Ectodermal cell (in vitro differentiated cells): ENCODE results near the gene NOD1.

Experiments used
- H3K27ac ChIP-seq: 2 replicates; pipeline ENCODE4 v1.7.0; 2013; ENCODE audit warnings: mild to moderate bottlenecking, low read depth, low read length; ENCODE audit not compliant: insufficient read depth, poor library complexity, severe bottlenecking
- H3K27me3 ChIP-seq: 2 replicates; pipeline ENCODE4 v1.7.0; 2013; ENCODE audit warnings: mild to moderate bottlenecking, low read length; ENCODE audit not compliant: insufficient read depth, control insufficient read depth, poor library complexity, severe bottlenecking
- H3K36me3 ChIP-seq: one replicate; pipeline ENCODE4 v1.7.0; 2013; ENCODE audit warnings: low read length; ENCODE audit not compliant: control insufficient read depth, insufficient read depth
- H3K4me1 ChIP-seq: one replicate; pipeline ENCODE4 v1.7.0; 2013; ENCODE audit warnings: low read length; ENCODE audit not compliant: control insufficient read depth, insufficient read depth
- H3K4me3 ChIP-seq: 2 replicates; pipeline ENCODE4 v1.7.0; 2013; ENCODE audit warnings: low read depth, low read length, control low read depth; ENCODE audit not compliant: insufficient read depth
- H3K9me3 ChIP-seq: 2 replicates; pipeline ENCODE4 v1.7.0; 2013; ENCODE audit warnings: mild to moderate bottlenecking, low read length, moderate library complexity; ENCODE audit not compliant: control insufficient read depth
- WGBS, 2 experiments: methylation state at CpG; one replicate each; pipeline ENCODE4 v1.1.7; 2013; ENCODE audit warnings: missing lambda C conversion rate in 2 of 2; 5-methylcytosine and 5-hydroxymethylcytosine counted together

Gene NOD1

DNA sequence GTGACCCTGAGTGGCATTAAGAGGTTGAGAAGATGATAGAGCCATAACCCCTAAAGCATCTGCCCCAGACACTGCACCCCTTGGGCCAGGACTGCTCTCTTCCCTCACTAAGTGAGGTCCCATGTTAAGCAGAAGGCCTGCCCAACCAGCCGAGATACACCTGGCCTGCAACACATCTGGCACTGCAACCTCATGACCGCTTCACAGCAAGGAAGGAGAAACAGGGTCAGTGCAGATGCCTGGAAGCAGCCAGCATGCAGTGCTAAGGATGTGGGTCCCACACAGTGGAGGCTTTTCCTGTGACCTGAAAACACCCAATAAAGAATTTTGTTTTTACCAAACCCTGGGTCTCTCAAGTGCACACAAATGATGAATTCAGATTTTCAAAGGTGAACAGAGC, 7.4 kb downstream of the NOD1 start:
- Histone ChIP-seq H3K4me1 (peaks cover 12% of the 10 kb centered on the region), H3K27me3 (no peaks in the 10 kb centered on the region), H3K36me3 (no peaks in the 10 kb centered on the region), H3K4me3 (no peak overlapping the region), H3K27ac (no peak overlapping the region), H3K9me3 (no peaks in the 10 kb centered on the region)
- WGBS, 2 experiments: 92 to 96% methylated on average over 2 of the region's 2 CpGs

DNA sequence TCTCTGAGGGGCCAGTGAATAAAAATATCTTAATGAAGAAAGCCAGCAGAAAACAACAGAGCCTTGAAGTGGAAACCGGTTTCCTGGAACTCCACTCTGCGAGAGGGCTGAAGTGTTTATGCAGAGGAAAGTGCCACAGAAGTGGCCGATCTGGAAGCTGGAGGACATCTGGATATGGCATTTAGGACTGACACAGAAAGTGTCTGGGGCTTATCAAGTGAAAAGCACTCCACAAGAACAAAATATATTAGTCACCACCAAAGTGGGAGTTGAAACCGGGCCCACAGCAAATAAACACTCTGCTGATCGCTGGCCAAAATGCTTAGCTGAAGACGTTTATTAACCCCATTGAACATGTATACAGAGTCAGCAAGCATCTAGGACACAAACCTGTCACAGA, 7.8 kb downstream of the NOD1 start:
- Histone ChIP-seq H3K27me3 (no peaks in the 10 kb centered on the region), H3K4me3 (no peak overlapping the region), H3K9me3 (no peaks in the 10 kb centered on the region), H3K4me1 (peaks cover 12% of the 10 kb centered on the region), H3K36me3 (no peaks in the 10 kb centered on the region), H3K27ac (no peak overlapping the region)
- WGBS, 2 experiments: 79 to 85% methylated on average over 6 of the region's 6 CpGs

DNA sequence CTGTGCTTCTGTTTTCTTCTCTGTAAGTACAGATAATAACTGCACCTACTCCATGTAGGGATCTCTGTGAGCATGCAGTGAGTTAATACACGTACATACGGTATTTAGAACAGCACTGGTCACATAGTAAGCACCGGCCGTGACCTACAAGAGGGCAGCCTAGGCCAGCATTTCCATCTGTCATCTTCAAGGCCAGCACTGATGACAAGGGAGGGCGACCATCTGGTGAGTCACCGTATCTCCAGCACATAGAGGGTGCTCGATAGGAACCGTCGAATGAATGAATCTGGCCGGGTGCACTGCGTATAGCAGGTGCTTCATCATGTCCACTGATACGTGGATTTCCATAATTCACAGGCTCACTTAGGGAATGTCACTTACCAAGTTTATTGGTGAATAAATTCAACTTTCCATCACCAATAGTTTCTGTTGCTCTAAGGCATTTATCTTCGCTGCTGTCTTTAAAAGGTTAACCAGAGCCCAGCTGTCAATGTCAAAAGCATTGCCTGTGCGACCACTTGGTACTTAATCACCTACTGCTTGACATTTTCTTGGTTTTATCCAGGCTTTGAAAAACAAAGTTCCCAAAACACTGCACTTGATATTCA, 8.3 kb downstream of the NOD1 start:
- Histone ChIP-seq H3K36me3 (no peaks in the 10 kb centered on the region), H3K9me3 (no peaks in the 10 kb centered on the region), H3K4me3 (no peak overlapping the region), H3K27ac (no peak overlapping the region), H3K4me1 (peaks cover 12% of the 10 kb centered on the region), H3K27me3 (no peaks in the 10 kb centered on the region)
- 94% methylated on average over 14 of the region's 14 CpGs for WGBS, 2 experiments

DNA sequence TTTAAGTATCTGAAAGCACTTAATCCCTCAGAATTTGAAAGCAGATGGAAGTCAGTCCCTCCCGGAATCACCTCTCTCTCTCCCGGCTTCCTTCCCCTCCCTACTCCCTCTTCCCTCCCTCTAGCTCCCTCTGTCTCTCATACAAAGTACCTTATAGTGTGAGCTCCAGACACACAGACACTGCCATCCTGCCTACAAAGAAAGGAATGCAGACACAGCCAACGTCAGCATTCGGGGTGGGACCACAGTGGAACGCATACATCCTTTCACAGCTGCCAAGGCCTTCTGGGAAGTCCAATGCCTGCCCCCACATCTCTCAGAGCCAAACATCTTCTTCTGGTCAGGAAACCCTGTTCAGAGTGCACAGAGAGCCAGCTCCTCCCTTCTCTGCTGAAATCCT, 9.3 kb downstream of the NOD1 start:
- H3K4me3 ChIP-seq: no peak overlapping the region
- H3K27me3 ChIP-seq: no peaks in the 10 kb centered on the region
- H3K9me3 ChIP-seq: no peaks in the 10 kb centered on the region
- WGBS, 2 experiments: 8% methylated on average over 5 of the region's 5 CpGs
- H3K27ac ChIP-seq: peak overlapping the region; percentile 38
- peaks cover 12% of the 10 kb centered on the region for H3K4me1 ChIP-seq
- H3K36me3 ChIP-seq: no peaks in the 10 kb centered on the region

DNA sequence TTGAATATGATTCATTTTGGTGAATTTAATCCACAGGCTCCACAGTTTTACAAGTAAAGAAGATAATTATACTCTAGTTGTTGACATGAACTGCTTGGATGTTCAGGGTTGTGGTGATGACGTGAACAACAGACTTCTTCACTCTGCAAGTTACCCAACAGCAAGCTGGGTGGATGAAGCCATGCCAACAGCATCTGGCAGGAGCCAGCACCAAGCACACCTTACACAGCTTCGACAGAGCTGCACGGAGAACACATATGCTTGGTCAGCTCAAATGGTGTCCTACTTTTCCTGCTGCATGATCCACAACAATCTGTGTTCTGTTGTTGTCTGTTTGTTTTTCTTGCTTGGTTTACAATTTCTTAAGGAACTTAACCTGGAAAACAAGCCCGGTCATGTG, 9.8 kb downstream of the NOD1 start:
- H3K27me3 ChIP-seq: no peaks in the 10 kb centered on the region
- H3K9me3 ChIP-seq: no peaks in the 10 kb centered on the region
- H3K36me3 ChIP-seq: no peaks in the 10 kb centered on the region
- WGBS, 2 experiments: 89 to 92% methylated on average over 4 of the region's 4 CpGs
- no peak overlapping the region for H3K4me3 ChIP-seq
- H3K4me1 ChIP-seq: peaks cover 12% of the 10 kb centered on the region
- peak overlapping the region; percentile 38 for H3K27ac ChIP-seq

DNA sequence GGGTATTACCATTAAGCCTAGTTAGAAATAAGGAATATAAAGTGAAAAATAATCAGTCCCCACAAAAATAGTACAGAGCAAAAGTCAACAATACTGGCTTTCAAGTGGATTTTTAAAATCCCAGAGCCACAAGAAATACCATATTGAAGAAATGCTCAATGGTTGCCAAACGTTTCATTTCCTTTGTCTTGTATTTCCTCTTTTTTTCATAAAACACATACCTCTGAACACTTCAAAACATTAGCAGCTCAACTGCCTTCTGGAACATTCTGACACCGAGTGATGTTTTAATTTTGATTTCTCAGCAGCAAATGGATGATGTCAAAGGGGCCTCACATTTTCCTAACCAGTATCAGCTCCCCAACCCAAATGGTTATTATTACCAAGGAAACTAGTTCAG, 10.5 kb downstream of the NOD1 start:
- WGBS, 2 experiments: 90 to 92% methylated on average over 2 of the region's 2 CpGs
- H3K4me3 ChIP-seq: no peak overlapping the region
- H3K9me3 ChIP-seq: no peaks in the 10 kb centered on the region
- H3K27ac ChIP-seq: no peak overlapping the region
- H3K36me3 ChIP-seq: no peaks in the 10 kb centered on the region
- H3K4me1 ChIP-seq: peaks cover 12% of the 10 kb centered on the region
- no peaks in the 10 kb centered on the region for H3K27me3 ChIP-seq

DNA sequence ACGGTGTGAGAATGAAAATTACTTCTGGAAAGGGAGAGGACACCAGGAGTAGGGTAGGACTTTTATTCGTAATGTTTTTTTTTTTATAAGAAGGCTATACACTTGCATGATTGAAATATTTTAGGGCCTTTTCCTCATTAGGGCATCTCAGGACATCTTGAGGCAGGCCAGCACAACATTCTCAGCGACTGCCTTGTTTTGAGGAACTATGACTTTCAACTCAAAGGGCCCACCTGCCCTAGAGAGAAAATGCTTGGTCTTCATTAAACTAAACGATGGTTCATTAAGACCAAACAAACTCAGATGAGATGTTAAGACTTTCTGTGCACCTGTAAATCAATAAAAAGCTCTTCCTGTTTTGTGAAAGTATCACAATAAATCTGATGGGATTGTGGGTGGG, 11.3 kb downstream of the NOD1 start:
- H3K4me1 ChIP-seq: peaks cover 12% of the 10 kb centered on the region
- H3K4me3 ChIP-seq: no peak overlapping the region
- no peak overlapping the region for H3K27ac ChIP-seq
- WGBS, 2 experiments: 95 to 96% methylated on average over 4 of the region's 4 CpGs
- H3K9me3 ChIP-seq: no peaks in the 10 kb centered on the region
- no peaks in the 10 kb centered on the region for H3K36me3 ChIP-seq
- no peaks in the 10 kb centered on the region for H3K27me3 ChIP-seq

DNA sequence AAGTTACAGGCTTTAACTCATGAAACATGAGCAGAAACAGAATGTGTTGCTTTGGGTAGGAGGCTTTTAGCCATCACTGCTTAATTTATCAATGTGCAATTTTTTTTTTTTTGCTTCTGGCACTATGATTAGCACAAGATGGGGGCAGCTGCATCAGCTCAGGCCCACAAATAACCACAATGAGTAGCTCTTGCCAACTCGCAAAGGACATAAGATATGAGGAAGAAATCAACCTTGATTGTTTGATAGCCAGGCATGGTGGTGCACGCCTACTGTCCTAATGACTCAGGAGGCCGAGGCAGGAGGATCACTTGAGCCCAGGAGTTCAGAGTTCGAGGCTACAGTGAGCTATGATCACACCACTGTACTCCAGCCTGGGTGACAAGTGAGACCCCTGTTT, 12.3 kb downstream of the NOD1 start:
- Histone ChIP-seq H3K4me3 (no peak overlapping the region), H3K4me1 (peaks cover 3% of the 10 kb centered on the region), H3K27me3 (no peaks in the 10 kb centered on the region), H3K9me3 (no peaks in the 10 kb centered on the region), H3K27ac (no peak overlapping the region), H3K36me3 (no peaks in the 10 kb centered on the region)
- 78 to 83% methylated on average over 4 of the region's 4 CpGs for WGBS, 2 experiments

DNA sequence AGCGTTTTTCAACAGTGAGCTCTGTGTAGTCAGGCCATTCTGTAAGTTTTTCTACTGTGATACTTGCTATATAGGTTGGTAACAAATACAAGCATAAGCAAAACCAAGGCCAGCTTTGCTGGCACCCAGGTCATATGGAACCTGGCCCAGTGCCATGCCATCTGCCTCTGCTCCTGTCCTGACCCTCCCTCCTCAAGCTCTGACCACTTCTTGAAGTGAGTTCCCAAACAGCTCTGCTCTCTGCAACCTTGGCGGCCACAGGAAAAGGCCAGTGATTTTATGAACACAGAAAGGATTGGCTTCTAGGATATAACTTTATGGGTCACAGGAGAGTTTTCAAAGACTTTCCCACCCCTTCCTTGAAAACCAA, 12.8 kb downstream of the NOD1 start:
- Histone ChIP-seq H3K27ac (no peak overlapping the region), H3K36me3 (no peaks in the 10 kb centered on the region), H3K27me3 (no peaks in the 10 kb centered on the region), H3K9me3 (no peaks in the 10 kb centered on the region), H3K4me1 (peaks cover 1% of the 10 kb centered on the region), H3K4me3 (no peak overlapping the region)
- WGBS, 2 experiments: 100% methylated on average over 2 of the region's 2 CpGs

DNA sequence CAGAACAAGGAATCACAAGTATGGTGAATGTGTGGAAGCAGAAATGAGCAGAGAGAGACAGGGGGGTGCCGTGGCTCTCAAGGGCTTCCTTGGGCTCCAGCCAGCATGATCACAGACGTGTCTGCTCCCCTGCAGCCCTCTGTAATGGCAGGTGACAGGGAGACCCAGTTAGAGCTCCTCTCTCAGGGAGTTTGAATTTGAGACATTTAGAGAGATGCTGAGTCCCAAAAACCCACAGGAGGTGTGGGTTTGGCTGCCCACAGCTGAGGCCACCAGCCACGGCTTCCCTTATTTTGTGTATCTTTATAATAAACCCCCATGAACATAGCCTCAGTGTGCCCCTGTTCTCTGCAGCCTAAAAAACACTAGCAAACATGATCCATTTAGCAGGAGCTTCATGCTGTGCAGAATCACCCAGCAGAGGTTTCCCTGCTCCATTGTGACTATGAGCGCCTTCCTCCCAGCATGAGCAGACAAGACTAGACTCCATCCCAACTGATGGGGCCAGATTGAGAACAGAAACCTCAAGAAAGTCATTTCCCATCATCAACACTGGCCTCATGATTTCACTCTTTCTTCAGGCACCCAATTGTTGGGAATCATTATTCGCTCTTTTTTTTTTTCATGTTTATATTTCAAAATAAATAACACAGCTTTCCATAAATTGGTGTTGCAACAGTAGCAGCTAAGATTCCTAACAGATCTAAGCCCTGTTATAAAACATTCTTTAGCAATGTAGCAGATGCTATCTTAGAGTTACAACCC, 13.4 kb downstream of the NOD1 start:
- H3K36me3 ChIP-seq: no peaks in the 10 kb centered on the region
- no peaks in the 10 kb centered on the region for H3K4me1 ChIP-seq
- H3K27me3 ChIP-seq: no peaks in the 10 kb centered on the region
- WGBS, 2 experiments: 83 to 88% methylated on average over 5 of the region's 5 CpGs
- no peak overlapping the region for H3K4me3 ChIP-seq
- no peaks in the 10 kb centered on the region for H3K9me3 ChIP-seq
- H3K27ac ChIP-seq: no peak overlapping the region
